PC-3 (cell line): Measurements from ENCODE around the gene CERS5.

Experiments used
- CTCF ChIP-seq: fragments of 300-600 bp; sonication (generic); conservative IDR thresholded peaks from 2 replicates; pipeline ENCODE4 v1.5.1; 2017; ENCODE audit warnings: antibody characterized with exemption, low read depth, mild to moderate bottlenecking, low read length
- EZH2 ChIP-seq: fragments of 300-600 bp; sonication (generic); IDR thresholded peaks from one replicate; pipeline ENCODE4 v1.6.1; 2017; ENCODE audit warnings: antibody characterized with exemption, mild to moderate bottlenecking, low read length; ENCODE audit not compliant: unreplicated experiment
- EZH2phosphoT487 ChIP-seq: fragments of 300-600 bp; sonication (generic); IDR thresholded peaks from 2 replicates; pipeline ENCODE4 v1.6.1; 2018; ENCODE audit warnings: mild to moderate bottlenecking, antibody characterized with exemption, low read length, borderline replicate concordance

GRCh38 chr12:50185301-50185895 is 18.2 kb upstream of the CERS5 start:
- TF ChIP-seq EZH2, result no peak
- no peak for TF ChIP-seq CTCF
- TF ChIP-seq EZH2phosphoT487, result no peak
